Neural progenitor cell (in vitro differentiated cells): ENCODE results near the gene PHF23. TPM values are rescaled to one million over a fixed set of nuclear protein-coding genes. Genes with fewer than 3 reads are reported as not detected.

Experiments
- DNase-seq: peaks from one replicate; pipeline ENCODE4 v3.0.0-alpha.2; 2016; ENCODE audit warnings: low spot score
- H2AFZ ChIP-seq: fragments of 200-600 bp; sonication (generic); replicated peaks from 2 replicates; pipeline ENCODE4 v1.6.1; 2016; ENCODE audit warnings: antibody characterized with exemption
- H3F3A ChIP-seq: fragments of 200-600 bp; sonication (generic); 2 replicates; pipeline ENCODE4 v1.6.1; 2016; ENCODE audit warnings: antibody characterized with exemption, low read depth
- H3K27ac ChIP-seq: fragments of 200-600 bp; sonication (generic); 2 replicates; pipeline ENCODE4 v1.5.1; 2016; ENCODE audit warnings: mild to moderate bottlenecking
- H3K27me3 ChIP-seq: fragments of 200-600 bp; sonication (generic); 2 replicates; pipeline ENCODE4 v1.6.1; 2016; ENCODE audit warnings: mild to moderate bottlenecking, moderate library complexity
- H3K36me3 ChIP-seq: fragments of 200-600 bp; sonication (generic); 2 replicates; pipeline ENCODE4 v1.5.1; 2016
- H3K4me1 ChIP-seq: fragments of 200-600 bp; sonication (generic); 2 replicates; pipeline ENCODE4 v1.6.1; 2016; ENCODE audit warnings: mixed run types
- H3K4me2 ChIP-seq: fragments of 200-600 bp; sonication (generic); 2 replicates; pipeline ENCODE4 v1.6.1; 2016
- H3K4me3 ChIP-seq: fragments of 200-600 bp; sonication (generic); 2 replicates; pipeline ENCODE4 v1.5.1; 2016
- H3K79me2 ChIP-seq: fragments of 200-600 bp; sonication (generic); 2 replicates; pipeline ENCODE4 v1.6.1; 2016; ENCODE audit warnings: low read depth
- H3K9ac ChIP-seq: fragments of 200-600 bp; sonication (generic); 2 replicates; pipeline ENCODE4 v1.6.1; 2016
- H3K9me3 ChIP-seq: fragments of 200-600 bp; sonication (generic); 2 replicates; pipeline ENCODE4 v1.5.1; 2016; ENCODE audit warnings: low read depth
- H4K20me1 ChIP-seq: fragments of 200-600 bp; sonication (generic); 2 replicates; pipeline ENCODE4 v1.6.1; 2016; ENCODE audit warnings: low read depth
- H3K27ac Mint-ChIP-seq: 3 replicates; pipeline ENCODE4 v1.8.0; 2021; ENCODE audit warnings: mixed read lengths
- H3K27me3 Mint-ChIP-seq: 2 replicates; pipeline ENCODE4 v1.8.0; 2022; ENCODE audit warnings: low read depth, mild to moderate bottlenecking, inconsistent platforms, moderate library complexity, mixed read lengths; ENCODE audit not compliant: insufficient read depth
- H3K36me3 Mint-ChIP-seq: 3 replicates; pipeline ENCODE4 v1.8.0; 2021; ENCODE audit warnings: mixed read lengths
- H3K4me1 Mint-ChIP-seq: 3 replicates; pipeline ENCODE4 v1.8.0; 2021; ENCODE audit warnings: mixed read lengths
- H3K4me3 Mint-ChIP-seq: 3 replicates; pipeline ENCODE4 v1.8.0; 2021; ENCODE audit warnings: mild to moderate bottlenecking, moderate library complexity, mixed read lengths
- H3K9me3 Mint-ChIP-seq: 3 replicates; pipeline ENCODE4 v1.8.0; 2020; ENCODE audit warnings: mixed read lengths
- CTCF ChIP-seq: fragments of 200-600 bp; sonication (generic); IDR thresholded peaks from 2 replicates; pipeline ENCODE4 v1.5.1; 2017; ENCODE audit warnings: antibody characterized with exemption, mild to moderate bottlenecking
- EZH2 ChIP-seq: fragments of 200-600 bp; sonication (generic); IDR thresholded peaks from 2 replicates; pipeline ENCODE4 v1.6.1; 2017; ENCODE audit warnings: antibody characterized with exemption, mild to moderate bottlenecking, moderate library complexity
- EZH2phosphoT487 ChIP-seq: fragments of 200-600 bp; sonication (generic); IDR thresholded peaks from 2 replicates; pipeline ENCODE4 v1.6.1; 2017; ENCODE audit warnings: antibody characterized with exemption
- total RNA-seq: library from RNA; depleted of rRNA; stranded (reverse); fragments of >200 nt; gene quantifications from 2 replicates; pipeline ENCODE4 v1.2.3, GENCODE V29; 2015; ENCODE audit warnings: low replicate concordance

PHF23 gene
- total RNA-seq, 1 donor from 2014 or later = 31.6 TPM

GRCh38 chr17:7249830-7250229 is 10.6 kb upstream of the PHF23 start:
- no peak overlapping the region for H2AFZ ChIP-seq
- H3K4me2 ChIP-seq = peak overlapping the region; percentile 100
- peaks cover 34% of the 10 kb centered on the region for H4K20me1 ChIP-seq
- peak overlapping the region; percentile 53 for H3K27ac Mint-ChIP-seq
- peak overlapping the region; percentile 61 for H3K4me3 ChIP-seq
- peaks cover 12% of the 10 kb centered on the region for H3K27me3 Mint-ChIP-seq
- peaks cover 16% of the 10 kb centered on the region for H3K4me1 ChIP-seq
- no peaks in the 10 kb centered on the region for H3K27me3 ChIP-seq
- no peak overlapping the region for H3K9ac ChIP-seq
- H3K9me3 Mint-ChIP-seq = no peaks in the 10 kb centered on the region
- no peak for DNase-seq
- H3F3A ChIP-seq = peaks cover 22% of the 10 kb centered on the region
- TF ChIP-seq EZH2 (no peak), CTCF (no peak), EZH2phosphoT487 (no peak)
- no peak overlapping the region for H3K27ac ChIP-seq
- H3K9me3 ChIP-seq = no peaks in the 10 kb centered on the region
- H3K4me1 Mint-ChIP-seq = peaks cover 34% of the 10 kb centered on the region
- peaks cover 61% of the 10 kb centered on the region for H3K79me2 ChIP-seq
- peaks cover 3% of the 10 kb centered on the region for H3K36me3 ChIP-seq
- H3K36me3 Mint-ChIP-seq = peaks cover 23% of the 10 kb centered on the region
- H3K4me3 Mint-ChIP-seq = peak overlapping the region; percentile 89

GRCh38 chr17:7249214-7249613 is 10.0 kb upstream of the PHF23 start:
- peaks cover 12% of the 10 kb centered on the region for H3K27me3 Mint-ChIP-seq
- Histone ChIP-seq H3K36me3 (peaks cover 2% of the 10 kb centered on the region), H3K79me2 (peaks cover 61% of the 10 kb centered on the region), H4K20me1 (peaks cover 34% of the 10 kb centered on the region), H3K4me1 (peaks cover 16% of the 10 kb centered on the region), H3K9ac (peak overlapping the region; percentile 24), H3K27ac (no peak overlapping the region), H3K9me3 (no peaks in the 10 kb centered on the region), H3K27me3 (no peaks in the 10 kb centered on the region), H3F3A (peaks cover 28% of the 10 kb centered on the region), H3K4me3 (no peak overlapping the region), H2AFZ (no peak overlapping the region), H3K4me2 (peak overlapping the region; percentile 100)
- peaks cover 34% of the 10 kb centered on the region for H3K4me1 Mint-ChIP-seq
- peak overlapping the region; percentile 89 for H3K4me3 Mint-ChIP-seq
- no peak overlapping the region for H3K27ac Mint-ChIP-seq
- H3K36me3 Mint-ChIP-seq = peaks cover 25% of the 10 kb centered on the region
- DNase-seq = no peak
- H3K9me3 Mint-ChIP-seq = no peaks in the 10 kb centered on the region
- TF ChIP-seq EZH2 = no peak
- no peak for TF ChIP-seq EZH2phosphoT487
- no peak for TF ChIP-seq CTCF

- Histone ChIP-seq H3K4me2 (no peak overlapping the region), H3K27ac (no peak overlapping the region), H3K79me2 (peaks cover 61% of the 10 kb centered on the region)
Measured at GRCh38 chr17:7248796-7249195, 9.5 kb upstream of the PHF23 start.

More at GRCh38 chr17:7248796-7249195, 9.5 kb upstream of the PHF23 start:
- Mint-ChIP-seq H3K27ac (no peak overlapping the region), H3K9me3 (no peaks in the 10 kb centered on the region), H3K4me3 (peak overlapping the region; percentile 89), H3K4me1 (peaks cover 32% of the 10 kb centered on the region), H3K36me3 (peaks cover 24% of the 10 kb centered on the region), H3K27me3 (peaks cover 12% of the 10 kb centered on the region)
- DNase-seq = no peak
- Histone ChIP-seq H3K4me3 (no peak overlapping the region), H3F3A (peaks cover 32% of the 10 kb centered on the region), H3K27me3 (no peaks in the 10 kb centered on the region), H3K9ac (peak overlapping the region; percentile 24), H3K4me1 (peaks cover 16% of the 10 kb centered on the region), H4K20me1 (peaks cover 34% of the 10 kb centered on the region), H2AFZ (no peak overlapping the region), H3K9me3 (no peaks in the 10 kb centered on the region), H3K36me3 (no peaks in the 10 kb centered on the region)
- TF ChIP-seq EZH2 (no peak), EZH2phosphoT487 (no peak), CTCF (no peak)
